Keratinocyte (primary cell): ENCODE results near the gene RBFA. TPM values are rescaled to one million over a fixed set of nuclear protein-coding genes. Genes with fewer than 3 reads are reported as not detected.

Source experiments
- DNase-seq: peaks from one replicate; pipeline ENCODE4 v3.0.0-alpha.2; 2011; ENCODE audit warnings: low read depth, missing footprints, low spot score
- FAIRE-seq: peaks from 2 replicates; lab custom pipeline; 2011; peaks lifted over from hg19 to GRCh38; lab: Jason Lieb, UNC
- H2AFZ ChIP-seq: 2 replicates; pipeline ENCODE4 v1.6.0; 2012; ENCODE audit warnings: low read length, control low read depth, inconsistent platforms; ENCODE audit not compliant: control insufficient read depth
- H3K27ac ChIP-seq: 2 replicates; pipeline ENCODE4 v1.5.1; 2011; ENCODE audit warnings: low read length; ENCODE audit not compliant: control insufficient read depth, insufficient read depth
- H3K27me3 ChIP-seq: 3 replicates; pipeline ENCODE4 v1.6.0; 2011; ENCODE audit warnings: low read length; ENCODE audit not compliant: control insufficient read depth, insufficient read depth; ENCODE audit errors: extremely low read depth
- H3K36me3 ChIP-seq, 2 experiments: 2 replicates in 1 of 2; 3 replicates in 1 of 2; pipeline ENCODE4 v1.5.1; 2011; ENCODE audit warnings: low read length in 2 of 2, mild to moderate bottlenecking in 1 of 2; ENCODE audit not compliant: control insufficient read depth in 2 of 2, insufficient read depth in 2 of 2; ENCODE audit errors: extremely low read depth in 1 of 2
- H3K4me1 ChIP-seq: 3 replicates; pipeline ENCODE4 v1.5.1; 2011; ENCODE audit warnings: low read length; ENCODE audit not compliant: control insufficient read depth, insufficient read depth; ENCODE audit errors: extremely low read depth
- H3K4me2 ChIP-seq: 3 replicates; pipeline ENCODE4 v1.6.0; 2011; ENCODE audit warnings: low read depth, low read length; ENCODE audit not compliant: control insufficient read depth, insufficient read depth; ENCODE audit errors: extremely low read depth
- H3K4me3 ChIP-seq, 3 experiments: fragments of 200-600 bp in 1 of 3; sonication (generic) in 1 of 3; 2 replicates in 2 of 3; 3 replicates in 1 of 3; pipeline ENCODE4 v1.5.1; 2011 to 2016; ENCODE audit warnings: low read length in 3 of 3, mild to moderate bottlenecking in 3 of 3, control low read depth in 2 of 3, inconsistent platforms in 1 of 3, low read depth in 1 of 3, mixed read lengths in 1 of 3, mixed run types in 1 of 3, moderate library complexity in 1 of 3; ENCODE audit not compliant: control insufficient read depth in 2 of 3, insufficient read depth in 2 of 3; ENCODE audit errors: extremely low read depth in 1 of 3
- H3K79me2 ChIP-seq: 2 replicates; pipeline ENCODE4 v1.6.0; 2012; ENCODE audit warnings: low read length; ENCODE audit not compliant: control insufficient read depth, insufficient read depth
- H3K9ac ChIP-seq: 3 replicates; pipeline ENCODE4 v1.6.0; 2011; ENCODE audit warnings: low read length; ENCODE audit not compliant: control insufficient read depth, insufficient read depth; ENCODE audit errors: extremely low read depth
- H3K9me1 ChIP-seq: 3 replicates; pipeline ENCODE4 v1.6.0; 2011; ENCODE audit warnings: low read length; ENCODE audit not compliant: control insufficient read depth, insufficient read depth; ENCODE audit errors: extremely low read depth
- H3K9me3 ChIP-seq: 2 replicates; pipeline ENCODE4 v1.5.1; 2012; ENCODE audit warnings: low read depth, low read length; ENCODE audit not compliant: control insufficient read depth
- H4K20me1 ChIP-seq: 3 replicates; pipeline ENCODE4 v1.6.0; 2011; ENCODE audit warnings: low read length; ENCODE audit not compliant: control insufficient read depth, insufficient read depth; ENCODE audit errors: extremely low read depth
- EZH2 ChIP-seq: IDR thresholded peaks from one replicate; pipeline ENCODE4 v1.6.1; 2012; ENCODE audit warnings: inconsistent platforms, mild to moderate bottlenecking, low read length, moderate library complexity
- dilution Hi-C: fragments of 300-500 bp; cut with MboI; formaldehyde crosslinking; loops from one replicate; pipeline ENCODE4 v1.7.0; 2020; ENCODE audit warnings: low sequenced_read_pairs; ENCODE audit not compliant: extremely low pct_ligation_motif_present
- polyA plus RNA-seq, 5 experiments: library from polyadenylated mRNA; depleted of rRNA in 3 of 5; stranded (reverse) in 3 of 5; stranded (forward) in 1 of 5; unstranded in 1 of 5; fragments of >200 nt; gene quantifications; 1 replicate in 1 of 5; 2 replicates in 3 of 5; 3 replicates in 1 of 5; pipeline versions ENCODE4 v1.2.1 to v1.2.3, GENCODE V29; 2011 to 2012; ENCODE audit warnings: missing spikeins in 2 of 5, low read depth in 1 of 5, low replicate concordance in 1 of 5
- TF ChIP-seq, protein P1 (sequence below), 3 experiments: IDR thresholded peaks in 1 of 3; conservative IDR thresholded peaks in 1 of 3; optimal IDR thresholded peaks in 1 of 3; 2 replicates in 2 of 3; 3 replicates in 1 of 3; pipeline versions ENCODE3 to v1.5.1; 2011; ENCODE audit warnings: low read length in 3 of 3, mild to moderate bottlenecking in 3 of 3, moderate library complexity in 2 of 3, control low read depth in 1 of 3, inconsistent platforms in 1 of 3; ENCODE audit not compliant: insufficient read depth in 2 of 3; ENCODE audit errors: extremely low read depth in 1 of 3

The RBFA gene
- polyA plus RNA-seq, 1 donor (not counting 4 experiments of a cell fraction or from before 2014, with no cell fraction given): 30.7 TPM

DNA sequence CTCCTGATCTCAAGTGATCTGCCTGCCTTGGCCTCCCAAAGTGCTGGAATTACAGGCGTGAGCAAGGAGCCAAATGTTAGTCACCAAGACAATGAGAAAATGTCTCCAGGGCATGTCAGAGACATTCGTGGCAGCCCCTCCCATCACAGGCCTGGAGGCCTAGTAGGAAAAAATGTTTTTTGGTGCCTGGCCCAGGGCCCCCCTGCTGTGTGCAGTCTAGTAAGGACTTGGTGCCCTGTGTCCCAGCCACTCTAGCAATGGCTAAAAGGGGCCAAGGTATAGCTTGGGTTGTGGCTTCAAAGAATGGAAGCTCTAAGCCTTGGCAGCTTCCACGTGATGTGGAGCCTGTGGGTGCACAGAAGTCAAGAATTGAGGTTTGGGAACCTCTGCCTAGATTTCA lies 33.4 kb upstream of the RBFA start:
- H3K9me3 ChIP-seq: peaks cover 3% of the 10 kb centered on the region
- no peak overlapping the region for H3K4me3 ChIP-seq
- H3K9me1 ChIP-seq: no peaks in the 10 kb centered on the region
- DNase-seq (no peak), FAIRE-seq (no peak)
- no peaks in the 10 kb centered on the region for H3K4me1 ChIP-seq
- H3K36me3 ChIP-seq: no peaks in the 10 kb centered on the region
- no peaks in the 10 kb centered on the region for H4K20me1 ChIP-seq
- H3K4me2 ChIP-seq: no peak overlapping the region
- H3K27ac ChIP-seq: no peak overlapping the region
- no peaks in the 10 kb centered on the region for H3K79me2 ChIP-seq
- no peaks in the 10 kb centered on the region for H3K27me3 ChIP-seq
- H2AFZ ChIP-seq: no peak overlapping the region
- dilution Hi-C loops: no loop called here
- H3K9ac ChIP-seq: no peak overlapping the region
- TF ChIP-seq, protein P1, sequence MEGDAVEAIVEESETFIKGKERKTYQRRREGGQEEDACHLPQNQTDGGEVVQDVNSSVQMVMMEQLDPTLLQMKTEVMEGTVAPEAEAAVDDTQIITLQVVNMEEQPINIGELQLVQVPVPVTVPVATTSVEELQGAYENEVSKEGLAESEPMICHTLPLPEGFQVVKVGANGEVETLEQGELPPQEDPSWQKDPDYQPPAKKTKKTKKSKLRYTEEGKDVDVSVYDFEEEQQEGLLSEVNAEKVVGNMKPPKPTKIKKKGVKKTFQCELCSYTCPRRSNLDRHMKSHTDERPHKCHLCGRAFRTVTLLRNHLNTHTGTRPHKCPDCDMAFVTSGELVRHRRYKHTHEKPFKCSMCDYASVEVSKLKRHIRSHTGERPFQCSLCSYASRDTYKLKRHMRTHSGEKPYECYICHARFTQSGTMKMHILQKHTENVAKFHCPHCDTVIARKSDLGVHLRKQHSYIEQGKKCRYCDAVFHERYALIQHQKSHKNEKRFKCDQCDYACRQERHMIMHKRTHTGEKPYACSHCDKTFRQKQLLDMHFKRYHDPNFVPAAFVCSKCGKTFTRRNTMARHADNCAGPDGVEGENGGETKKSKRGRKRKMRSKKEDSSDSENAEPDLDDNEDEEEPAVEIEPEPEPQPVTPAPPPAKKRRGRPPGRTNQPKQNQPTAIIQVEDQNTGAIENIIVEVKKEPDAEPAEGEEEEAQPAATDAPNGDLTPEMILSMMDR (optimal IDR thresholded peaks at IDR 0.05 in 1 of 3, IDR thresholded peaks at IDR 0.05 in 1 of 3, conservative IDR thresholded peaks at IDR 0.05 in 1 of 3; ENCODE audit: extremely low read depth in 1 of 3, insufficient read depth in 2 of 3, low read length in 3 of 3): no peak
- TF ChIP-seq EZH2: no peak

DNA sequence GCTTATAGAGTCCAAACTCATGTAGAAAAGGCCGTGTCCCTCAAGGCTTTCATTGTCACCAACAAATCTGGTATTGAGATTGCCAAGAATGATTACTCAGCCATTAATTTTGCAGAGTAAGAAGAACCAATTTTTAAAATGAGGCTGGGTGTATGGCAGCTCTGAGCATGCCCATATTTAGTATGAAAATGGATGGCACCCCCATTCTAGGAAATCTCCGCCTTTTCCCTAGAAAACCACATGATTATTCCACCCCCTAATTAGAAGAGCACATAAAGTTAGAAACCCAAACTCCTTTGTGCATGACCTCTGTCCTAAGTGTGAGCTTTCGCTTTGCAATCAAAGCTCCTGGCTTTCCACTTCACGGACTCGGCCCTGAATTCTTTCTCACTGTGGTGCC lies 31.8 kb upstream of the RBFA start:
- dilution Hi-C loops: no loop called here
- Histone ChIP-seq H3K27ac (no peak overlapping the region), H2AFZ (no peak overlapping the region), H3K79me2 (no peaks in the 10 kb centered on the region), H3K4me1 (no peaks in the 10 kb centered on the region), H3K27me3 (no peaks in the 10 kb centered on the region), H3K9ac (no peak overlapping the region), H4K20me1 (no peaks in the 10 kb centered on the region), H3K4me3 (no peak overlapping the region), H3K9me1 (no peaks in the 10 kb centered on the region), H3K4me2 (no peak overlapping the region), H3K9me3 (peaks cover 3% of the 10 kb centered on the region), H3K36me3 (no peaks in the 10 kb centered on the region)
- FAIRE-seq: no peak
- TF ChIP-seq, protein P1 (optimal IDR thresholded peaks at IDR 0.05 in 1 of 3, IDR thresholded peaks at IDR 0.05 in 1 of 3, conservative IDR thresholded peaks at IDR 0.05 in 1 of 3; ENCODE audit: extremely low read depth in 1 of 3, insufficient read depth in 2 of 3, low read length in 3 of 3): no peak
- TF ChIP-seq EZH2: no peak
- DNase-seq: no peak
